Measurements from ENCODE around the gene PTGDR.

The PTGDR gene

DNA sequence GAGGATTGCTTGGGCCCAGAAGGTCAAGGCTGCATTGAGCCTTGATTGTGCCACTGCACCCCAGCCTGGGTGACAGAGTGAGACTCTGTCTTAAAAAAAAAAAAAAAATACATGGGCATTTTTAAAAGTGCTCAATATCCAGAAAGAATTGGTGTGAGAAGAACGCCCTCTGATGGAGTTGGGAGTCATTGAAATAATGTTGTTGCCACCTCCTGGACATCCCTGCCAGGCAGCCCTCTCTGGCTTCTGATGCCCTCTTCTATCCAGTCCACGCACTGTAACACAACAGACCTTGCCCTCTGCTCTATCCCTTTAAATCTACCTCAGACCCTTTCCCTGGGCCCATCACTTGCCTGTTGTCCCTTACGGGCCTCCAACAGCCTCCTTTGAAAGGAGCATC lies 4.9 kb downstream of the PTGDR start:
- H3K14ac ChIP-seq (ENCODE audit: low read length): no peak overlapping the region
- no peak overlapping the region for H2BK5ac ChIP-seq (ENCODE audit: low read depth, low read length, poor library complexity)
- H3K9ac ChIP-seq (ENCODE audit: low read length): no peak overlapping the region
- H3K4me2 ChIP-seq (ENCODE audit: low read length): no peak overlapping the region
- H3K4ac ChIP-seq (ENCODE audit: low read depth, low read length): no peak overlapping the region
- H2BK12ac ChIP-seq (ENCODE audit: low read length): no peak overlapping the region
- H3K36me3 ChIP-seq (ENCODE audit: control insufficient read depth in 1 of 2, insufficient read depth in 2 of 2, low read length in 2 of 2): no peaks in the 10 kb centered on the region
- H4K12ac ChIP-seq (ENCODE audit: low read depth, low read length): no peak overlapping the region
- no peak overlapping the region for H4K8ac ChIP-seq (ENCODE audit: low read depth, low read length)
- no peaks in the 10 kb centered on the region for H3K79me1 ChIP-seq (ENCODE audit: low read length)
- H3K27ac ChIP-seq (ENCODE audit: low read depth, low read length): no peak overlapping the region
- no peak overlapping the region for H3K18ac ChIP-seq (ENCODE audit: low read length)
- no peaks in the 10 kb centered on the region for H3K79me2 ChIP-seq (ENCODE audit: control insufficient read depth, insufficient read depth, low read length, poor library complexity)
- H2BK120ac ChIP-seq (ENCODE audit: insufficient read depth, low read length, poor library complexity): no peak overlapping the region
- no peak overlapping the region for H2AK5ac ChIP-seq (ENCODE audit: low read length)
- H3K9me3 ChIP-seq (ENCODE audit: insufficient read depth, low read depth, low read length): no peaks in the 10 kb centered on the region
- H3K4me3 ChIP-seq (ENCODE audit: low read depth, low read length): no peak overlapping the region
- no peak overlapping the region for H3K23ac ChIP-seq (ENCODE audit: low read length)
- H3K27me3 ChIP-seq (ENCODE audit: insufficient read depth, low read length): peaks cover 24% of the 10 kb centered on the region
- no peak overlapping the region for H4K91ac ChIP-seq (ENCODE audit: low read depth, low read length)
- no CpG with 5 or more reads among the region's 3 CpGs for WGBS (ENCODE audit: extremely low coverage, insufficient coverage, insufficient read length)
- peaks cover 3 to 8% of the 10 kb centered on the region in 2 experiments for H3K4me1 ChIP-seq (ENCODE audit: control insufficient read depth in 1 of 2, insufficient read depth in 2 of 2, low read length in 2 of 2)
- DNase-seq: no peak
- no peak overlapping the region for H2AFZ ChIP-seq (ENCODE audit: insufficient read depth, low read length, poor library complexity)

DNA sequence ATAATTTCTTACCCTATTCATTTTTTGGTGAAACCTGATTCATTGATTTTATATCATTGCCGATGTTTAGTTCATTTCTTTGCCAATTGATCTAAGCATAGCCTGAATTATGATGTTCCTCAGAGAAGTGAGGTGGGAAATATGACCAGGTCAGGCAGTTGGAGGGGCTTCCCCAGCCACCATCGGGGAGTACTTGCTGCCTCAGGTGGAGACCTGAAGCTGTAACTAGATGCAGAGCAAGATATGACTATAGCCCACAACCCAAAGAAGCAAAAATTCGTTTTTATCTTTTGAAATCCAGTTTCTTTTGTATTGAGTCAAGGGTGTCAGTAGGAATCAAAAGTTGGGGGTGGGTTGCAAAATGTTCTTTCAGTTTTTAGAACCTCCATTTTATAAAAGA lies 7.9 kb downstream of the PTGDR start:
- no peaks in the 10 kb centered on the region for H3K79me1 ChIP-seq (ENCODE audit: low read length)

DNA sequence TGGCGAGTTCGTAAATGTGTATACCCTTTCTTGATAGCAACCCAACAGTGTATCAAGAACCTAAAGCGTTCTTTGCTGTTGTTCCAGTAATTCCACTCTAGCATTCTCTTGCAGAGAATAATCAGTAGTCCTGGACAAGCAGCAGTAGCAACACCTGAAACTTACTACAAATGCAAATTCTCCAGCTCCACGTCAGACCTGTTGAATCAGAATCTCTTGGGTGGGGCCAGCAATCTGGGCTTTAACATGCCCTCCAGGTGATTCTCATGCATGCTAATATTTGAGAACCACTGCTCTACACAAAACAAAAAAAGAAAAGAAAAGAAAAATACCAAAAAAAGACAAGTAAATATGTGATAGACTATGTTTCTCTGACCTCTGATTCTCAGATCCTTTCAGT lies 10.1 kb downstream of the PTGDR start:
- peak in 1 of 2 donors; percentile 4 for DNase-seq
- peaks cover 0 to 2% of the 10 kb centered on the region in 2 experiments for H3K4me1 ChIP-seq (ENCODE audit: control insufficient read depth in 1 of 2, insufficient read depth in 2 of 2, low read length in 2 of 2)
- no peak overlapping the region for H2BK5ac ChIP-seq (ENCODE audit: low read depth, low read length, poor library complexity)
- WGBS (ENCODE audit: extremely low coverage, insufficient coverage, insufficient read length): no CpG with 5 or more reads among the region's 4 CpGs
- H3K27ac ChIP-seq (ENCODE audit: low read depth, low read length): no peak overlapping the region
- H3K18ac ChIP-seq (ENCODE audit: low read length): no peak overlapping the region
- no peak overlapping the region for H3K4me2 ChIP-seq (ENCODE audit: low read length)
- H3K9me3 ChIP-seq (ENCODE audit: insufficient read depth, low read depth, low read length): no peaks in the 10 kb centered on the region
- no peaks in the 10 kb centered on the region for H3K79me2 ChIP-seq (ENCODE audit: control insufficient read depth, insufficient read depth, low read length, poor library complexity)
- no peak overlapping the region for H3K14ac ChIP-seq (ENCODE audit: low read length)
- no peak overlapping the region for H2BK120ac ChIP-seq (ENCODE audit: insufficient read depth, low read length, poor library complexity)
- H3K4ac ChIP-seq (ENCODE audit: low read depth, low read length): no peak overlapping the region
- H3K23ac ChIP-seq (ENCODE audit: low read length): no peak overlapping the region
- no peaks in the 10 kb centered on the region for H3K79me1 ChIP-seq (ENCODE audit: low read length)
- no peak overlapping the region for H2BK12ac ChIP-seq (ENCODE audit: low read length)
- H3K36me3 ChIP-seq (ENCODE audit: control insufficient read depth in 1 of 2, insufficient read depth in 2 of 2, low read length in 2 of 2): no peaks in the 10 kb centered on the region
- H3K9ac ChIP-seq (ENCODE audit: low read length): no peak overlapping the region
- no peak overlapping the region for H4K91ac ChIP-seq (ENCODE audit: low read depth, low read length)
- no peak overlapping the region for H2AFZ ChIP-seq (ENCODE audit: insufficient read depth, low read length, poor library complexity)
- no peak overlapping the region for H2AK5ac ChIP-seq (ENCODE audit: low read length)
- H4K8ac ChIP-seq (ENCODE audit: low read depth, low read length): no peak overlapping the region
- H3K27me3 ChIP-seq (ENCODE audit: insufficient read depth, low read length): no peaks in the 10 kb centered on the region
- no peak overlapping the region for H3K4me3 ChIP-seq (ENCODE audit: low read depth, low read length)
- no peak overlapping the region for H4K12ac ChIP-seq (ENCODE audit: low read depth, low read length)

More for the DNA sequence above, 7.9 kb downstream of the PTGDR start:
- no peak overlapping the region for H3K27ac ChIP-seq (ENCODE audit: low read depth, low read length)
- no peak for DNase-seq
- no peaks in the 10 kb centered on the region for H3K79me2 ChIP-seq (ENCODE audit: control insufficient read depth, insufficient read depth, low read length, poor library complexity)
- H2BK12ac ChIP-seq (ENCODE audit: low read length): no peak overlapping the region
- no peak overlapping the region for H2BK5ac ChIP-seq (ENCODE audit: low read depth, low read length, poor library complexity)
- no peak overlapping the region for H4K91ac ChIP-seq (ENCODE audit: low read depth, low read length)
- H3K23ac ChIP-seq (ENCODE audit: low read length): no peak overlapping the region
- H3K4me3 ChIP-seq (ENCODE audit: low read depth, low read length): no peak overlapping the region
- H3K14ac ChIP-seq (ENCODE audit: low read length): no peak overlapping the region
- no peak overlapping the region for H2BK120ac ChIP-seq (ENCODE audit: insufficient read depth, low read length, poor library complexity)
- H2AFZ ChIP-seq (ENCODE audit: insufficient read depth, low read length, poor library complexity): no peak overlapping the region
- no peak overlapping the region for H3K9ac ChIP-seq (ENCODE audit: low read length)
- peaks cover 0 to 2% of the 10 kb centered on the region in 2 experiments for H3K4me1 ChIP-seq (ENCODE audit: control insufficient read depth in 1 of 2, insufficient read depth in 2 of 2, low read length in 2 of 2)
- no peak overlapping the region for H2AK5ac ChIP-seq (ENCODE audit: low read length)
- H3K4ac ChIP-seq (ENCODE audit: low read depth, low read length): no peak overlapping the region
- no peak overlapping the region for H4K12ac ChIP-seq (ENCODE audit: low read depth, low read length)
- H3K36me3 ChIP-seq (ENCODE audit: control insufficient read depth in 1 of 2, insufficient read depth in 2 of 2, low read length in 2 of 2): no peaks in the 10 kb centered on the region
- no peak overlapping the region for H3K4me2 ChIP-seq (ENCODE audit: low read length)
- H3K9me3 ChIP-seq (ENCODE audit: insufficient read depth, low read depth, low read length): no peaks in the 10 kb centered on the region
- H4K8ac ChIP-seq (ENCODE audit: low read depth, low read length): no peak overlapping the region
- no peak overlapping the region for H3K18ac ChIP-seq (ENCODE audit: low read length)
- no peaks in the 10 kb centered on the region for H3K27me3 ChIP-seq (ENCODE audit: insufficient read depth, low read length)
- WGBS (ENCODE audit: extremely low coverage, insufficient coverage, insufficient read length): no CpG with 5 or more reads among the region's 3 CpGs

DNA sequence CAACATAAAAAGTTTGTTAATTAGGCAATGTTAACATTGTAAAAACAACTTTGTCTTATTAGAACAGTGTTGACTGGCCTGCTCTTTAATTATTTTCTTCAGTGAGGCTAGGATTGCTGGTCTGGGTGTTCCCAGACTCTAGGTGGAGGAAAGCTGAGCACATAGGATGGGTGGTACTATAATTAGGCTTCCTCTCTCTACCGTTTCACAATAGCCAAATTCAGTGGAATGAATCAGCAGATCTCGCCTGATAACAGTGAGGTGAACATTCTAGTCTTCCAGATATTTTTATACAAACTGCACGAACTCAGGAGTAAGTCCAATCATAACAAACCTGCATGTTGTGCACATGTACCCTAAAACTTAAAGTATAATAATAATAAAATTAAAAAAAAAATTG lies 11.9 kb downstream of the PTGDR start:
- Histone ChIP-seq H3K79me2 (ENCODE audit: control insufficient read depth, insufficient read depth, low read length, poor library complexity) (no peaks in the 10 kb centered on the region), H2BK120ac (ENCODE audit: insufficient read depth, low read length, poor library complexity) (no peak overlapping the region), H3K27ac (ENCODE audit: low read depth, low read length) (no peak overlapping the region), H2AFZ (ENCODE audit: insufficient read depth, low read length, poor library complexity) (no peak overlapping the region), H3K9ac (ENCODE audit: low read length) (no peak overlapping the region), H3K79me1 (ENCODE audit: low read length) (no peaks in the 10 kb centered on the region), H3K4me3 (ENCODE audit: low read depth, low read length) (no peak overlapping the region), H2AK5ac (ENCODE audit: low read length) (no peak overlapping the region), H4K8ac (ENCODE audit: low read depth, low read length) (no peak overlapping the region), H3K4ac (ENCODE audit: low read depth, low read length) (no peak overlapping the region), H2BK12ac (ENCODE audit: low read length) (no peak overlapping the region), H3K36me3 (ENCODE audit: control insufficient read depth in 1 of 2, insufficient read depth in 2 of 2, low read length in 2 of 2) (no peaks in the 10 kb centered on the region), H3K14ac (ENCODE audit: low read length) (no peak overlapping the region), H4K91ac (ENCODE audit: low read depth, low read length) (no peak overlapping the region), H3K27me3 (ENCODE audit: insufficient read depth, low read length) (no peaks in the 10 kb centered on the region), H3K4me2 (ENCODE audit: low read length) (no peak overlapping the region), H3K9me3 (ENCODE audit: insufficient read depth, low read depth, low read length) (no peaks in the 10 kb centered on the region), H3K23ac (ENCODE audit: low read length) (no peak overlapping the region), H3K18ac (ENCODE audit: low read length) (no peak overlapping the region), H2BK5ac (ENCODE audit: low read depth, low read length, poor library complexity) (no peak overlapping the region), H4K12ac (ENCODE audit: low read depth, low read length) (no peak overlapping the region), H3K4me1 (ENCODE audit: control insufficient read depth in 1 of 2, insufficient read depth in 2 of 2, low read length in 2 of 2) (peaks cover 0 to 2% of the 10 kb centered on the region in 2 experiments)
- DNase-seq: peak in 1 of 2 donors; percentile 28
- no CpG with 5 or more reads among the region's 3 CpGs for WGBS (ENCODE audit: extremely low coverage, insufficient coverage, insufficient read length)
